CD14-positive monocyte (primary cell): ENCODE results near the gene SLC35E3. TPM values are rescaled to one million over a fixed set of nuclear protein-coding genes. Genes with fewer than 3 reads are reported as not detected.

Experiments used
- DNase-seq, 3 donors: peaks; one replicate each; pipeline ENCODE4 v3.0.0-alpha.2; 2011 to 2022
- H2AFZ ChIP-seq: 2 replicates; pipeline ENCODE4 v1.6.0; 2012; ENCODE audit warnings: mild to moderate bottlenecking, low read depth, low read length, inconsistent platforms; ENCODE audit not compliant: insufficient read depth, poor library complexity, severe bottlenecking
- H3K27ac ChIP-seq, 2 donors: 1 replicate in 1 of 2; 2 replicates in 1 of 2; pipeline ENCODE4 v1.5.1; 2012 to 2013; ENCODE audit warnings: low read length in 2 of 2, control low read depth in 1 of 2, inconsistent platforms in 1 of 2, low read depth in 1 of 2, mild to moderate bottlenecking in 1 of 2
- H3K27me3 ChIP-seq, 2 donors: one replicate each; pipeline versions ENCODE4 v1.6.0 to v1.6.1; 2011 to 2013; ENCODE audit warnings: low read length in 2 of 2; ENCODE audit not compliant: control insufficient read depth in 2 of 2, insufficient read depth in 2 of 2
- H3K36me3 ChIP-seq, 2 donors: replicated peaks in 1 of 2; 1 replicate in 1 of 2; 2 replicates in 1 of 2; pipeline versions ENCODE4 v1.5.1 to v1.6.1; 2012 to 2013; ENCODE audit warnings: low read length in 2 of 2, control low read depth in 1 of 2, inconsistent platforms in 1 of 2, mild to moderate bottlenecking in 1 of 2; ENCODE audit not compliant: insufficient read depth in 2 of 2, control insufficient read depth in 1 of 2
- H3K4me1 ChIP-seq, 2 donors: 1 replicate in 1 of 2; 2 replicates in 1 of 2; pipeline versions ENCODE4 v1.5.1 to v1.6.1; 2012 to 2013; ENCODE audit warnings: low read length in 2 of 2, control low read depth in 1 of 2, inconsistent platforms in 1 of 2, mild to moderate bottlenecking in 1 of 2, moderate library complexity in 1 of 2; ENCODE audit not compliant: insufficient read depth in 2 of 2, control insufficient read depth in 1 of 2
- H3K4me2 ChIP-seq: replicated peaks from 2 replicates; pipeline ENCODE3; 2012; ENCODE audit warnings: low read length, moderate library complexity, mild to moderate bottlenecking; ENCODE audit not compliant: poor library complexity, severe bottlenecking; ENCODE audit errors: extremely low read depth
- H3K4me3 ChIP-seq, 3 experiments: fragments of 200-600 bp in 1 of 3; sonication (generic) in 1 of 3; replicated peaks in 1 of 3; 1 replicate in 2 of 3; 2 replicates in 1 of 3; pipeline ENCODE4 v1.5.1; 2011 to 2013; ENCODE audit warnings: low read length in 3 of 3, mild to moderate bottlenecking in 3 of 3, control low read depth in 2 of 3, low read depth in 2 of 3, inconsistent platforms in 1 of 3, moderate library complexity in 1 of 3
- H3K79me2 ChIP-seq: 2 replicates; pipeline ENCODE4 v1.6.0; 2012; ENCODE audit warnings: mild to moderate bottlenecking, control low read depth, inconsistent platforms, low read length, moderate library complexity; ENCODE audit not compliant: insufficient read depth
- H3K9ac ChIP-seq: 2 replicates; pipeline ENCODE4 v1.6.0; 2017; ENCODE audit warnings: low read length, mild to moderate bottlenecking; ENCODE audit not compliant: insufficient read depth, poor library complexity, severe bottlenecking
- H3K9me3 ChIP-seq, 2 donors: replicated peaks in 1 of 2; 1 replicate in 1 of 2; 2 replicates in 1 of 2; pipeline versions ENCODE4 v1.5.1 to v1.6.1; 2012 to 2013; ENCODE audit warnings: low read length in 2 of 2, control low read depth in 1 of 2; ENCODE audit not compliant: control insufficient read depth in 1 of 2, insufficient read depth in 1 of 2
- H4K20me1 ChIP-seq: 2 replicates; pipeline ENCODE4 v1.6.0; 2012; ENCODE audit warnings: mild to moderate bottlenecking, low read length, control low read depth, moderate library complexity; ENCODE audit not compliant: insufficient read depth
- H3K27ac Mint-ChIP-seq, 7 donors: one replicate each; pipeline ENCODE4 v1.8.0; 2020; ENCODE audit warnings: mild to moderate bottlenecking in 7 of 7, mixed read lengths in 7 of 7, moderate library complexity in 6 of 7, inconsistent platforms in 2 of 7
- H3K27me3 Mint-ChIP-seq, 3 donors: one replicate each; pipeline ENCODE4 v1.8.0; 2021 to 2022; ENCODE audit warnings: low read depth in 3 of 3, mild to moderate bottlenecking in 3 of 3, mixed read lengths in 3 of 3, moderate library complexity in 3 of 3, inconsistent platforms in 1 of 3
- H3K36me3 Mint-ChIP-seq, 2 donors: one replicate each; pipeline ENCODE4 v1.8.0; 2020; ENCODE audit warnings: mixed read lengths in 2 of 2, inconsistent platforms in 1 of 2, mild to moderate bottlenecking in 1 of 2
- H3K4me1 Mint-ChIP-seq: one replicate; pipeline ENCODE4 v1.8.0; 2020; ENCODE audit warnings: mild to moderate bottlenecking, mixed read lengths
- H3K4me3 Mint-ChIP-seq, 2 donors: one replicate each; pipeline ENCODE4 v1.8.0; 2020; ENCODE audit warnings: mild to moderate bottlenecking in 2 of 2, mixed read lengths in 2 of 2, moderate library complexity in 1 of 2
- H3K9me3 Mint-ChIP-seq, 7 donors: one replicate each; pipeline ENCODE4 v1.8.0; 2020 to 2022; ENCODE audit warnings: mixed read lengths in 7 of 7, mild to moderate bottlenecking in 6 of 7, moderate library complexity in 6 of 7, inconsistent platforms in 2 of 7
- CTCF ChIP-seq: fragments of 200-600 bp; IDR thresholded peaks from one replicate; pipeline ENCODE4 v1.8.0; 2022; ENCODE audit warnings: antibody characterized with exemption, mild to moderate bottlenecking
- WGBS: methylation state at CpG from one replicate; pipeline ENCODE4 v1.1.5; 2013; ENCODE audit warnings: missing lambda C conversion rate; ENCODE audit not compliant: insufficient coverage; 5-methylcytosine and 5-hydroxymethylcytosine counted together
- intact Hi-C, 2 donors: fragments of 100-400 bp; cut with micrococcal nuclease; formaldehyde crosslinking; loops; one replicate each; pipeline versions ENCODE4 v1.15.0 to v1.15.1; 2023
- polyA plus RNA-seq, 3 donors: library from polyadenylated mRNA; depleted of rRNA in 1 of 3; unstranded in 2 of 3; stranded (reverse) in 1 of 3; fragments of 300-500 nt in 2 of 3; fragments of >200 nt in 1 of 3; fragmentation: Illumina TruSeq in 2 of 3; gene quantifications; 1 replicate in 2 of 3; 2 replicates in 1 of 3; pipeline ENCODE4 v1.2.3, GENCODE V29; 2012 to 2021

The SLC35E3 gene
- polyA plus RNA-seq, 3 donors = 4.3 to 12.4 (median 10.9) TPM

- Histone ChIP-seq H3K4me3 (no peak overlapping the region), H4K20me1 (no peaks in the 10 kb centered on the region), H3K27me3 (no peaks in the 10 kb centered on the region), H3K36me3 (peaks cover 21 to 51% of the 10 kb centered on the region in 2 donors), H3K4me1 (no peaks in the 10 kb centered on the region), H3K27ac (no peak overlapping the region), H3K9ac (no peak overlapping the region), H2AFZ (no peak overlapping the region), H3K4me2 (no peak overlapping the region), H3K9me3 (no peaks in the 10 kb centered on the region), H3K79me2 (no peaks in the 10 kb centered on the region)
- peaks cover 51 to 73% of the 10 kb centered on the region in 2 donors for H3K36me3 Mint-ChIP-seq
- H3K4me1 Mint-ChIP-seq = no peaks in the 10 kb centered on the region
- H3K4me3 Mint-ChIP-seq = no peak overlapping the region
- TF ChIP-seq CTCF = no peak
- WGBS = 97% methylated on average over 2 of the region's 3 CpGs
- intact Hi-C loops = no loop called here
- no peaks in the 10 kb centered on the region for H3K9me3 Mint-ChIP-seq
- no peak for DNase-seq
- H3K27me3 Mint-ChIP-seq = peaks cover 0 to 2% (median 0%) of the 10 kb centered on the region in 3 donors
- peak overlapping the region in 2 of 7 donors; percentile 41 to 58 for H3K27ac Mint-ChIP-seq
Observed at GRCh38 chr12:68761442-68761812, 15.5 kb downstream of the SLC35E3 start.

- TF ChIP-seq CTCF = no peak
- no peaks in the 10 kb centered on the region for H3K4me1 Mint-ChIP-seq
- no peak overlapping the region for H3K4me3 Mint-ChIP-seq
- no peaks in the 10 kb centered on the region for H4K20me1 ChIP-seq
- 93% methylated on average over 7 of the region's 8 CpGs for WGBS
- no peaks in the 10 kb centered on the region for H3K4me1 ChIP-seq
- no peak overlapping the region for H3K4me3 ChIP-seq
- H3K9me3 ChIP-seq = no peaks in the 10 kb centered on the region
- H3K79me2 ChIP-seq = no peaks in the 10 kb centered on the region
- peak overlapping the region in 3 of 7 donors; percentile 4 to 58 (median 41) for H3K27ac Mint-ChIP-seq
- H3K27me3 Mint-ChIP-seq = peaks cover 0 to 2% (median 0%) of the 10 kb centered on the region in 3 donors
- H3K4me2 ChIP-seq = no peak overlapping the region
- peaks cover 24 to 54% of the 10 kb centered on the region in 2 donors for H3K36me3 ChIP-seq
- H3K9ac ChIP-seq = no peak overlapping the region
- H3K36me3 Mint-ChIP-seq = peaks cover 51 to 71% of the 10 kb centered on the region in 2 donors
- H3K27ac ChIP-seq = peak overlapping the region in 1 of 2 donors; percentile 29
- H2AFZ ChIP-seq = no peak overlapping the region
- H3K27me3 ChIP-seq = no peaks in the 10 kb centered on the region
- no peak for DNase-seq
- intact Hi-C loops = no loop called here
- H3K9me3 Mint-ChIP-seq = no peaks in the 10 kb centered on the region
Observed at GRCh38 chr12:68761901-68762630, 16.1 kb downstream of the SLC35E3 start.
